ENCODE data around the gene HPS1. TPM values are rescaled to one million over a fixed set of nuclear protein-coding genes. Genes with fewer than 3 reads are reported as not detected.

The HPS1 gene
- total RNA-seq, 1 experiment from 2014 or later = 146 TPM

DNA sequence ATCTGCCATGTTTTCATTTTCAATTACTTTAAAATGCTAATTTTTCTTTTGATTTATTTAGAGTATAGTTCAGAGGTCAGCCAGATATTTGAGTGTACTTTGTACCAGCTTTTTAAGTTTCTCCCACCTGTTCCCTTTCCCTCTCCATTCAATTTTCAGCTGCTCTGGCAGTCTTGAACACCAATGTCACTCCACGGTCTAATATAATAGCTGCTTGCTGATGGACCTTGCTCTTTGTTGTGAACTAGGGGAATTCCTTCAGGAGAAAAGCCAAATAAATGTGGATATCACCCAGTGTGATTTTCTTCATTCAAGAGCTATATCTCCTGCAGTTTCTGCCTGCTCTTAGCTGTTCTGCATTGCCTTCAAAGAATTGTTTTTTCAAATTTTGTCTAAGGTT, 3.9 kb upstream of the HPS1 start:
- BruUV-seq (replicated peaks) = no TSS peak
- intact Hi-C loops (cut with micrococcal nuclease; ENCODE audit: unreplicated experiment) (no loop called here), in situ Hi-C loops (cut with HindIII; ENCODE audit: low pct_unique_long_range_greater_than_20kb, low sequenced_read_pairs) (no loop called here)
- POLR2A ChIA-PET = no interaction called here
- TF ChIP-seq SIN3A (IDR thresholded peaks at IDR 0.05; ENCODE audit: borderline replicate concordance, insufficient read depth, low read depth, low read length) (no peak), TCF7L2 (IDR thresholded peaks at IDR 0.05; ENCODE audit: low read depth, low read length) (no peak)
- TF ChIP-seq, protein P1, sequence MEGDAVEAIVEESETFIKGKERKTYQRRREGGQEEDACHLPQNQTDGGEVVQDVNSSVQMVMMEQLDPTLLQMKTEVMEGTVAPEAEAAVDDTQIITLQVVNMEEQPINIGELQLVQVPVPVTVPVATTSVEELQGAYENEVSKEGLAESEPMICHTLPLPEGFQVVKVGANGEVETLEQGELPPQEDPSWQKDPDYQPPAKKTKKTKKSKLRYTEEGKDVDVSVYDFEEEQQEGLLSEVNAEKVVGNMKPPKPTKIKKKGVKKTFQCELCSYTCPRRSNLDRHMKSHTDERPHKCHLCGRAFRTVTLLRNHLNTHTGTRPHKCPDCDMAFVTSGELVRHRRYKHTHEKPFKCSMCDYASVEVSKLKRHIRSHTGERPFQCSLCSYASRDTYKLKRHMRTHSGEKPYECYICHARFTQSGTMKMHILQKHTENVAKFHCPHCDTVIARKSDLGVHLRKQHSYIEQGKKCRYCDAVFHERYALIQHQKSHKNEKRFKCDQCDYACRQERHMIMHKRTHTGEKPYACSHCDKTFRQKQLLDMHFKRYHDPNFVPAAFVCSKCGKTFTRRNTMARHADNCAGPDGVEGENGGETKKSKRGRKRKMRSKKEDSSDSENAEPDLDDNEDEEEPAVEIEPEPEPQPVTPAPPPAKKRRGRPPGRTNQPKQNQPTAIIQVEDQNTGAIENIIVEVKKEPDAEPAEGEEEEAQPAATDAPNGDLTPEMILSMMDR (IDR thresholded peaks at IDR 0.05) = no peak
- ATAC-seq (no peak), DNase-seq (ENCODE audit: low read depth, low spot score) (no peak)
- no peak overlapping the region for H3K4me3 ChIP-seq (ENCODE audit: low read depth in 2 of 2, low read length in 2 of 2)
- no peak overlapping the region for H3K27ac ChIP-seq (ENCODE audit: low read length)
- CTCF ChIA-PET = no interaction called here
- no peaks in the 10 kb centered on the region; the same call in 1 of the 2 replicates for H3K36me3 ChIP-seq (ENCODE audit: control insufficient read depth, insufficient read depth, low read length)
- H3K4me1 ChIP-seq (ENCODE audit: control insufficient read depth, insufficient read depth, low read length) = peaks cover 9% of the 10 kb centered on the region
- H3K9me3 ChIP-seq (ENCODE audit: control insufficient read depth, insufficient read depth, low read depth, low read length) = no peaks in the 10 kb centered on the region
- H3K27me3 ChIP-seq (ENCODE audit: control insufficient read depth, insufficient read depth, low read length) = no peaks in the 10 kb centered on the region; the same call in 1 of the 2 replicates

DNA sequence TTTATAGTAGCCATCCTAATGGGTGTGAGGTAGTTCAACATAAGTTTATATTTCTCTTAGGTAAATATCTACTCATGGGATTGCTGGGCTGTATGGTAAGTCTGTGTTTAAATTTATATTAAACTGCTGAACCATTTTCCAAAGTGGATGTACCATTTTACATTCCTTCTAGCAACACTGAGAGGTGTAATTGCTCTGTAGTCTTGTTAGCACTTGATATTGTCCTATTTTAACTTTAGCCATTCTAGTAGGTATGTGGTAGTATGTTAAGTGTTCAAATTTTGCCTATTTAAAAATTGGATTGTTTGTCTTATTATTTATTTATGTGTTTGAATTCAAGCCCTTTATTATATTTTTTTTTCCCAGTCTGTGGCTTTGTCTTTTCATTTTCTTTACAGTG, 2.6 kb upstream of the HPS1 start:
- no peak for TF ChIP-seq POLR2AphosphoS5 (IDR thresholded peaks at IDR 0.05; ENCODE audit: low read depth, low read length)
- TF ChIP-seq, protein P1 (IDR thresholded peaks at IDR 0.05) = no peak
- no peak for TF ChIP-seq SIN3A (IDR thresholded peaks at IDR 0.05; ENCODE audit: borderline replicate concordance, insufficient read depth, low read depth, low read length)
- TF ChIP-seq, protein P2, sequence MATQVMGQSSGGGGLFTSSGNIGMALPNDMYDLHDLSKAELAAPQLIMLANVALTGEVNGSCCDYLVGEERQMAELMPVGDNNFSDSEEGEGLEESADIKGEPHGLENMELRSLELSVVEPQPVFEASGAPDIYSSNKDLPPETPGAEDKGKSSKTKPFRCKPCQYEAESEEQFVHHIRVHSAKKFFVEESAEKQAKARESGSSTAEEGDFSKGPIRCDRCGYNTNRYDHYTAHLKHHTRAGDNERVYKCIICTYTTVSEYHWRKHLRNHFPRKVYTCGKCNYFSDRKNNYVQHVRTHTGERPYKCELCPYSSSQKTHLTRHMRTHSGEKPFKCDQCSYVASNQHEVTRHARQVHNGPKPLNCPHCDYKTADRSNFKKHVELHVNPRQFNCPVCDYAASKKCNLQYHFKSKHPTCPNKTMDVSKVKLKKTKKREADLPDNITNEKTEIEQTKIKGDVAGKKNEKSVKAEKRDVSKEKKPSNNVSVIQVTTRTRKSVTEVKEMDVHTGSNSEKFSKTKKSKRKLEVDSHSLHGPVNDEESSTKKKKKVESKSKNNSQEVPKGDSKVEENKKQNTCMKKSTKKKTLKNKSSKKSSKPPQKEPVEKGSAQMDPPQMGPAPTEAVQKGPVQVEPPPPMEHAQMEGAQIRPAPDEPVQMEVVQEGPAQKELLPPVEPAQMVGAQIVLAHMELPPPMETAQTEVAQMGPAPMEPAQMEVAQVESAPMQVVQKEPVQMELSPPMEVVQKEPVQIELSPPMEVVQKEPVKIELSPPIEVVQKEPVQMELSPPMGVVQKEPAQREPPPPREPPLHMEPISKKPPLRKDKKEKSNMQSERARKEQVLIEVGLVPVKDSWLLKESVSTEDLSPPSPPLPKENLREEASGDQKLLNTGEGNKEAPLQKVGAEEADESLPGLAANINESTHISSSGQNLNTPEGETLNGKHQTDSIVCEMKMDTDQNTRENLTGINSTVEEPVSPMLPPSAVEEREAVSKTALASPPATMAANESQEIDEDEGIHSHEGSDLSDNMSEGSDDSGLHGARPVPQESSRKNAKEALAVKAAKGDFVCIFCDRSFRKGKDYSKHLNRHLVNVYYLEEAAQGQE (IDR thresholded peaks at IDR 0.05; ENCODE audit: insufficient read depth in 1 of 2, low read depth in 2 of 2, low read length in 1 of 2) = no peak
- no peak for TF ChIP-seq TCF7L2 (IDR thresholded peaks at IDR 0.05; ENCODE audit: low read depth, low read length)

More for the DNA sequence above, 2.6 kb upstream of the HPS1 start:
- Histone ChIP-seq H3K36me3 (ENCODE audit: control insufficient read depth, insufficient read depth, low read length) (peaks cover 4% of the 10 kb centered on the region; the same call in 1 of the 2 replicates), H3K4me1 (ENCODE audit: control insufficient read depth, insufficient read depth, low read length) (peaks cover 12% of the 10 kb centered on the region), H3K27me3 (ENCODE audit: control insufficient read depth, insufficient read depth, low read length) (no peaks in the 10 kb centered on the region; the same call in 1 of the 2 replicates), H3K9me3 (ENCODE audit: control insufficient read depth, insufficient read depth, low read depth, low read length) (no peaks in the 10 kb centered on the region), H3K27ac (ENCODE audit: low read length) (no peak overlapping the region), H3K4me3 (ENCODE audit: low read depth in 2 of 2, low read length in 2 of 2) (no peak overlapping the region)
- intact Hi-C loops (cut with micrococcal nuclease; ENCODE audit: unreplicated experiment) (no loop called here), in situ Hi-C loops (cut with HindIII; ENCODE audit: low pct_unique_long_range_greater_than_20kb, low sequenced_read_pairs) (no loop called here)
- no TSS peak for BruUV-seq (replicated peaks)
- DNase-seq (ENCODE audit: low read depth, low spot score) (no peak), ATAC-seq (no peak)
- ChIA-PET CTCF (no interaction called here), POLR2A (no interaction called here)

Data from Panc1 (cell line).